B cell (primary cell): ENCODE data around the gene SYT3. TPM values are rescaled to one million over a fixed set of nuclear protein-coding genes. Genes with fewer than 3 reads are reported as not detected.
A peak's percentile ranks its signal among the peaks of the same experiment; 100 is the strongest.

Experiments used
- ATAC-seq: fragments of 200-7000 bp; cut with Tn5 transposase; one replicate; pipeline ENCODE4 v1.10.0; 2021; ENCODE audit warnings: low read depth, mild to moderate bottlenecking, moderate number of reproducible peaks, moderate library complexity
- CTCF ChIA-PET: fragments of 350-600 bp; sonication (Branson Sonifier 250); formaldehyde crosslinking; loops from one replicate; lab custom pipeline; 2021; ENCODE audit warnings: antibody characterized with exemption, inconsistent platforms; lab: Charles Lee
- POLR2A ChIA-PET: fragments of 350-600 bp; sonication (Branson Sonifier 250); formaldehyde crosslinking; loops from one replicate; lab custom pipeline; 2021; ENCODE audit warnings: antibody characterized with exemption; lab: Charles Lee
- DNase-seq: peaks from one replicate; pipeline ENCODE4 v3.0.0; 2013
- H2AFZ ChIP-seq: 2 replicates; pipeline ENCODE4 v1.6.1; 2012; ENCODE audit warnings: mild to moderate bottlenecking, low read depth, low read length; ENCODE audit not compliant: insufficient read depth, poor library complexity, severe bottlenecking
- H3K27ac ChIP-seq, 2 donors: 1 replicate in 1 of 2; 2 replicates in 1 of 2; pipeline ENCODE4 v1.5.1; 2012 to 2013; ENCODE audit warnings: low read length in 2 of 2, mild to moderate bottlenecking in 2 of 2, moderate library complexity in 1 of 2
- H3K27me3 ChIP-seq, 4 experiments: fragments of 200-600 bp in 1 of 4; sonication (generic) in 1 of 4; replicated peaks in 1 of 4; 1 replicate in 2 of 4; 2 replicates in 2 of 4; pipeline versions ENCODE4 v1.6.1 to v1.7.0; 2013 to 2016; ENCODE audit warnings: low read length in 3 of 4, mild to moderate bottlenecking in 2 of 4, mixed read lengths in 1 of 4, moderate library complexity in 1 of 4; ENCODE audit not compliant: insufficient read depth in 4 of 4, control insufficient read depth in 3 of 4; ENCODE audit errors: control extremely low read depth in 1 of 4
- H3K36me3 ChIP-seq, 2 experiments: replicated peaks in 1 of 2; 1 replicate in 1 of 2; 2 replicates in 1 of 2; pipeline versions ENCODE4 v1.6.1 to v1.7.1; 2013; ENCODE audit warnings: low read length in 1 of 2; ENCODE audit not compliant: insufficient read depth in 2 of 2, control insufficient read depth in 1 of 2; ENCODE audit errors: control extremely low read depth in 1 of 2, extremely low read depth in 1 of 2
- H3K4me1 ChIP-seq, 2 donors: fragments of 200-600 bp in 1 of 2; sonication (generic) in 1 of 2; 1 replicate in 1 of 2; 2 replicates in 1 of 2; pipeline versions ENCODE4 v1.5.1 to v1.6.1; 2013 to 2017; ENCODE audit warnings: low read length in 2 of 2; ENCODE audit not compliant: control insufficient read depth in 2 of 2, insufficient read depth in 2 of 2
- H3K4me2 ChIP-seq: replicated peaks from 2 replicates; pipeline ENCODE3; 2012; ENCODE audit warnings: mild to moderate bottlenecking, low read depth, low read length; ENCODE audit not compliant: poor library complexity, severe bottlenecking
- H3K4me3 ChIP-seq, 5 experiments: fragments of 200-600 bp in 1 of 5; sonication (generic) in 1 of 5; 1 replicate in 3 of 5; 2 replicates in 2 of 5; pipeline versions ENCODE4 v1.5.1 to v1.7.0; 2011 to 2016; ENCODE audit warnings: low read length in 4 of 5, mild to moderate bottlenecking in 4 of 5, low read depth in 2 of 5, control low read depth in 1 of 5, moderate library complexity in 1 of 5; ENCODE audit not compliant: insufficient read depth in 1 of 5; ENCODE audit errors: control extremely low read depth in 1 of 5, extremely low read depth in 1 of 5
- H3K79me2 ChIP-seq: fragments of 200-600 bp; sonication (generic); one replicate; pipeline ENCODE4 v1.6.0; 2016; ENCODE audit warnings: low read length; ENCODE audit not compliant: control insufficient read depth, insufficient read depth
- H3K9ac ChIP-seq: fragments of 200-600 bp; sonication (generic); 2 replicates; pipeline ENCODE4 v1.6.1; 2017; ENCODE audit warnings: mild to moderate bottlenecking, low read length, moderate library complexity
- H3K9me3 ChIP-seq, 3 donors: one replicate each; pipeline versions ENCODE4 v1.6.1 to v1.7.1; 2013; ENCODE audit warnings: low read length in 2 of 3; ENCODE audit not compliant: control insufficient read depth in 2 of 3, insufficient read depth in 1 of 3; ENCODE audit errors: control extremely low read depth in 1 of 3
- H4K20me1 ChIP-seq: 2 replicates; pipeline ENCODE4 v1.6.0; 2012; ENCODE audit warnings: mild to moderate bottlenecking, low read length; ENCODE audit not compliant: insufficient read depth, control insufficient read depth, poor library complexity, severe bottlenecking
- H3K27ac Mint-ChIP-seq: one replicate; pipeline ENCODE4 v1.8.0; 2021; ENCODE audit warnings: mixed read lengths
- H3K27me3 Mint-ChIP-seq: one replicate; pipeline ENCODE4 v1.8.0; 2021; ENCODE audit warnings: mixed read lengths
- H3K4me1 Mint-ChIP-seq: one replicate; pipeline ENCODE4 v1.8.0; 2021; ENCODE audit warnings: mixed read lengths
- H3K4me3 Mint-ChIP-seq: one replicate; pipeline ENCODE4 v1.8.0; 2021; ENCODE audit warnings: mixed read lengths
- H3K9me3 Mint-ChIP-seq: one replicate; pipeline ENCODE4 v1.8.0; 2022; ENCODE audit warnings: mixed read lengths; ENCODE audit not compliant: insufficient read depth
- CTCF ChIP-seq: fragments of 200-600 bp; IDR thresholded peaks from one replicate; pipeline ENCODE4 v1.8.0; 2022; ENCODE audit warnings: antibody characterized with exemption, mild to moderate bottlenecking
- EZH2 ChIP-seq: IDR thresholded peaks from 2 replicates; pipeline ENCODE4 v1.6.1; 2012; ENCODE audit warnings: borderline replicate concordance, low read depth, mild to moderate bottlenecking, moderate library complexity, low read length; ENCODE audit not compliant: insufficient read depth, poor library complexity, severe bottlenecking
- WGBS: methylation state at CpG from one replicate; pipeline ENCODE4 v1.1.5; 2013; ENCODE audit warnings: missing lambda C conversion rate; ENCODE audit not compliant: insufficient coverage; 5-methylcytosine and 5-hydroxymethylcytosine counted together
- intact Hi-C: fragments of 100-400 bp; cut with micrococcal nuclease; formaldehyde crosslinking; loops from one replicate; pipeline ENCODE4 v1.10.0; 2022
- polyA plus RNA-seq: library from polyadenylated mRNA; depleted of rRNA; stranded (reverse); fragments of >200 nt; gene quantifications from 2 replicates; pipeline ENCODE4 v1.2.3, GENCODE V29; 2012
- total RNA-seq, 2 donors: library from RNA; stranded (reverse); fragments of 120-200 nt in 1 of 2; gene quantifications; 1 replicate in 1 of 2; 2 replicates in 1 of 2; pipeline versions ENCODE4 v1.2.3 to v1.2.4, GENCODE V29; 2013 to 2022

Gene SYT3
- total and polyA plus RNA-seq, 2 donors (not counting 1 experiment from before 2014, with no cell fraction given): 0.09 to 0.17 TPM

GRCh38 chr19:50667759-50668231 lies 28.1 kb upstream of the SYT3 start:
- 9% methylated on average over 58 of the region's 58 CpGs for WGBS
- peaks cover 2% of the 10 kb centered on the region for H3K4me1 Mint-ChIP-seq
- ChIA-PET POLR2A (no interaction called here), CTCF (no interaction called here)
- intact Hi-C loops: loop anchor here (2.0 kb wide), 2 partner anchors 115 to 255 kb away; no protein-coding TSS in a partner anchor
- Histone ChIP-seq H3K9me3 (peaks cover 0 to 26% (median 0%) of the 10 kb centered on the region in 3 donors), H3K4me2 (peak overlapping the region; percentile 59), H3K27ac (no peak overlapping the region), H3K36me3 (no peaks in the 10 kb centered on the region), H3K4me3 (no peak overlapping the region), H4K20me1 (no peaks in the 10 kb centered on the region), H3K9ac (no peak overlapping the region), H2AFZ (peak overlapping the region; percentile 38), H3K79me2 (no peaks in the 10 kb centered on the region), H3K4me1 (peaks cover 8 to 18% of the 10 kb centered on the region in 2 donors), H3K27me3 (peaks cover 0 to 42% (median 18%) of the 10 kb centered on the region in 4 experiments)
- DNase-seq (peak; percentile 38), ATAC-seq (no peak)
- H3K27ac Mint-ChIP-seq: no peak overlapping the region
- H3K9me3 Mint-ChIP-seq: no peaks in the 10 kb centered on the region
- H3K27me3 Mint-ChIP-seq: peaks cover 38% of the 10 kb centered on the region
- H3K4me3 Mint-ChIP-seq: no peak overlapping the region
- TF ChIP-seq EZH2 (peak; percentile 4), CTCF (no peak)

GRCh38 chr19:50667177-50667758 lies 27.6 kb upstream of the SYT3 start:
- 11% methylated on average over 54 of the region's 56 CpGs for WGBS
- Histone ChIP-seq H3K79me2 (no peaks in the 10 kb centered on the region), H3K4me2 (peak overlapping the region; percentile 59), H3K4me3 (no peak overlapping the region), H3K27ac (no peak overlapping the region), H3K27me3 (peaks cover 0 to 42% (median 18%) of the 10 kb centered on the region in 4 experiments), H3K4me1 (peaks cover 8 to 18% of the 10 kb centered on the region in 2 donors), H3K9me3 (peaks cover 0 to 27% (median 0%) of the 10 kb centered on the region in 3 donors), H3K36me3 (no peaks in the 10 kb centered on the region), H4K20me1 (no peaks in the 10 kb centered on the region), H2AFZ (peak overlapping the region; percentile 38), H3K9ac (no peak overlapping the region)
- Mint-ChIP-seq H3K9me3 (no peaks in the 10 kb centered on the region), H3K4me3 (no peak overlapping the region), H3K27ac (no peak overlapping the region), H3K27me3 (peaks cover 35% of the 10 kb centered on the region), H3K4me1 (peaks cover 2% of the 10 kb centered on the region)
- ATAC-seq (no peak), DNase-seq (peak; percentile 37)
- ChIA-PET CTCF (no interaction called here), POLR2A (no interaction called here)
- TF ChIP-seq EZH2: no peak
- TF ChIP-seq CTCF: no peak
- intact Hi-C loops: no loop called here
